HG03095 (cell line): ENCODE data around the gene CALML6.

Experiments
- ATAC-seq: cut with Tn5 transposase; IDR thresholded peaks from one replicate; pipeline ENCODE4 v1.9.1; 2021; ENCODE audit warnings: moderate library complexity; ENCODE audit not compliant: unreplicated experiment

Gene CALML6

DNA sequence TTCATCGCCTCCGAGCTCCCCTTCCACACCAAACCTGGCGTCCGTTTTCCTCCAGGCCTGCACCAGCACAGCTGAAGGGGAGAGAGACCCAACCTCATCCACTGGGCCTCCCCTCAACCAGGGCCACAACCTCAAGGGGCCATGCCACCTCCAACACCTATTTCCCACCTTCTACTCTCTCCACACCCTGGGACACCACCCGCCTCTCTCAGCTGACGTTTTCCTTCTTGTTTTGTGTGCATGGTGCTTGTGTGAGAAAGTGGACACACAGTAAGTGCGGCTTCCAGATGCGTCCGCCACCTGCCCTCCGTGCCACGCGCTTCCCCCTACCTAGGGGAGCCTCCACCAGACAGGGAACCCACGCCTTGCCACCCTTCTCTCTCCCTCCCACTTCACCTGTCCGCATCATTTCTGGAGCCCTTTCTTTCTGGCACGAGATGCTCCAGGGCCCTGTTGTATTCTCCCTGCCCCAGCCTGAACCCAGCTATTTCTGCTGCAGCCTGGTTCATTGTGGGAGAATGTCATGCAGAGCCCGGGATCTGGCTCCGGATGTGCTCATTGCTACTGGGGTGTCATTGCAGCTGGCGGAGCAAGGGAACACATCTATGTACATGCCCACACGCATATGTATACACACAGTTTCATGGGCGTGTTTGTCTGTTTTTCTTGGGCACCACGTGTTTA is 22.8 kb upstream of the CALML6 start:
- no peak for ATAC-seq

DNA sequence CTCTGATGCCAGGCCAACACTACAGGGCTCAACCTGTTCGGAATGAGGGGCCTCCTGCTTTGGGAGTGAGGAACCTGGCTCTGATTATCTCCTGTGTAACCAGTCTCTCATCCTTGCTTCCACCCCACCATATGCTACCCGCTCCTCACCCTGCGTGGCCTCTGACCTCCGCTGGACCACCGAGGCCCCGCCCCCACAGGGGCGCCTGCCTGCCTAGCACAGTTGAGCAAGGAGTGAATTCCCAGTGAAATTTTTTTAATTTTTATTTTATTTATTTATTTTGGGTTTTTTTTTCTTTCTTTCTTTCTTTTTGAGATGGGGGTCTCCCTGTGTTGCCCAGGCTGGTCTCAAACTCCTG is 22.3 kb upstream of the CALML6 start:
- no peak for ATAC-seq

DNA sequence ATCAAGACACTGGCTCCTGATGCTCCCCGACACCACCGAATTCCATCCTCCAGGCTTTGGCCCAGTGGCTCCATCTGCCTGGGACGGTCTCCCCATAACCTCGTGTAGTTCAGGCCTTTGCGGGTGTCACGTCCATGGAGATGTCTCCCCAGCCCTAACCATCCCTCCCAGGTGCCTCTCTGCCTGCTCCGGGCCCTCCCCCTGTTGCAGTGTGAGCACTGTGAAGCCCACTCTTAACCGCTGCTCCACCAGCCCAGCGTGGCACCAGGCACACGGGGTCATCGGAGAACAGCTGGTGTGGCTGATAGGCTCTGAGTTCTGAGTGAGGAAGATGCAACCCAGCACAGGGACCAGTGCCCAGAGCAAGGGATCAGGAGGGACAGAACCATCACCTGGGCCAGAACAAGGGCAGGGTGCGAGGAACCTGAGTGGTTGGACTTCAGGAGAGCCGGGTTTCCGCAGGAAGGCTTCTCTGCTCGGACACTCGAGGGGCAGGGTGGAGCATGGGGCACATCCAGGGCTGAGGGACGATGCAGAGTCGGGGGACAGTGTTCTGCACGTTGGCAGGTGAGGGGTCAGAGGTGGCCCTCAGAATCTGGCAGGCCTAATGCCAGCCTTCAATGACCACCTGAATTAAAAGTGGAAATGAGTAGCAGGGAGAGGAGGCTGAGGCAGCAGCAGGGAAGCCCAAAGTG is 21.6 kb upstream of the CALML6 start:
- ATAC-seq = no peak

DNA sequence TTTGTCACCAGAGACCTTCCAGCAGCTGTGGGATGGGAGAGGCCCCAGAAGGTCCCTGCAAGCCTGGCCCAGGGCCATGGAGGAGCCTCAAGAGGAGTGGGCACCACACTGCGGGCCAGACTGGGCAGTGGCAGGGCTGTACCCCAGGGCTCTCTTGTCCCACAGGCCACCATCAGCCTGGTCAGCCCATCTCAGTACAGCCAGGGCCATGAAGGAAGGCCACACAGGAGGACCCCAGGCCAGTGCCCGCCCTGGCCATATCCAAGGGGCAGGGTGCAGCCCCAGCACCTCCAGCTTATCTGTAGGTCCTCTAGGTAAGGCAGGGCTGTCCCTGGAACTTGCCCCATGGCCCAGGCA is 21.1 kb upstream of the CALML6 start:
- no peak for ATAC-seq

DNA sequence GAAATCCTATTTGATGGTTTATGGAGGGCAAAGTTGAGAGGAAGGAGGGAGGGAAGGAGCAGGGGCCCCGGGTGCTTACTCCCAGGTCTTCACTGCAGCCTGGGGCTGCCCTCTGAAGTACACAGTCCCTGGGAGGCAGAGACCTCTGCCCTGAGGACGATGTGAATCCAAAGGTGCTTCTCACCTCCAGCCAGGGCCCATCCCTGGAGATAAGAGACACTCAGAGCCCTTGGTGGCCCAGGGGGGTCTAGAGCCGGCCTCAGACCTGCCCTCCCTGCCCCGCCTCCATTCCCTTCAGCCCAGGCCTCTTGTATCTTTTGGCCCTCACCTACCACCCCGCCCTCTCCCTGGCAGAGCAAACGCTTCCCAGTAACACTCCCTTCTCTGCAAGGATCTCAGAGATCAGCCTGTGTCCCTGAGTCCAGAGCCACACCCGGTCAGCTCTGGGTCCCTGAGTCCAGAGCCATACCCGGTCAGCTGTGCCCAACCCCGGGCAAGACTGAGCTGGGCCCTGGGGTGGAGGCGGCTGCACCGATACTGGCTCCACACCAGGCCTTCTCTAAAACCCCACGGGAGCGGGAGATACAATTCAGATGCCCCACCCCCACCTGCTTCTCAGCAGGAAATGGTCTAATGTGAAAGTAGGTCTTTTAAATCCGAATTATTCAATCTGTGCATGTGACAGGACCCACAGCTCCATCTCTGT is 20.6 kb upstream of the CALML6 start:
- no peak for ATAC-seq

DNA sequence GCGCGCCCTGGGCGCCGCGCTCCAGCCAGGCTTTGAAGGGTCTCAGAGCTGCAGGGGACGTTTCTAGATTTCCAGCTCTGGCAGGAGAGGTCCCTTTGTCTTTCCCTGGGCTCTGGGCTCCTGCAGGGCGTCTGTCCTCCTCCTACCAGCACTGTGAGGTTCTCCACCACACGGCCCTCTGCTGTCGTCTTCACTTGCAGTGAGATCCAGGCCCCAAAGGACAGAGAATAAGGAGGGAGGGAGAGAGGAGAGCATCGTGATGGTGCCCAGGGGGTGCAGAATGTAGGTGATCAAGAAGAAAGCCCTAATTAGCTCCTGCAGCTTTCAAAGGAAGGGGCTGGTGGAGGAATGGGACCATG is 20.0 kb upstream of the CALML6 start:
- ATAC-seq = no peak

DNA sequence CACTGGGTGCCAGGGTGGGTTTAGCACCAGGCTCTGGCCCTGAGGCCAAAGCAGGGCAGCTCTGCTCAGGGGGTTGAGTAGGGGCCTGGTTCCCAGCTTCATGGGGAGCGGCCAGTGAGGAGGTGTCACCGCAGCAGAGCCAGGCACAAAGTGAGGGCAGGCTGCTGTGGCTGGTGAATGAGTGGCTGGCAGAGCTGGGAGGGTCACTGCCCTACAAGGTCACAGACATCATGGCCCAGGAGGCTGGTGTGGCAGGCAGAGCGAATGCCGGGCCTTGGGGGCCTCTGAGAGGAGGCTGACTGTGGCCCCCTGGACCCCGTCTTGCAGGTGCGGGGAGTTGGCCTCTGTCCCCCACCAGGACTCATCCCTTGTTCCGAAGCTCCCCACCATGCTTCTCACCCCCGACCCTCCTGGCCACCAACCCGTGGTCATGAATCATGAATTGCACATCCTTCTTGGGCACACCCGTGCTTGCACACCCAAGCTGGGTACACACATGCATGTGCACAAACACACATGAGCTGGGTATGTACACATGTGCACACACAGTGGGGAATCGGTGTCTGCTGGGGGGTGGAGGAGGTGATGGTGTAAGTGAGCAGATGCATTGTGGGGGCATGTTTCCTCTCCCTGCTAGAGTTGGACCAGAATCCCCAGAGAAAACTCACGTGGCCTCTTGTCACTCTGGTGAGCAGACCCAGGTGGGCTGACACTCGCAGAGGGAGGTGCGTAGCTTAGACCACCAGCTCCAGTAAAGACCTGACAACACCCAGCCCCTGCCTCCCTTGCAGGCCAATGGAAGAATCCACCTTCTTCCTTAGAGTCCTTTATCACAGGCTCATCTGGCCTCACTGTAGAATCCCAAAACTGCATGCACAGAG is 19.4 kb upstream of the CALML6 start:
- ATAC-seq = no peak

DNA sequence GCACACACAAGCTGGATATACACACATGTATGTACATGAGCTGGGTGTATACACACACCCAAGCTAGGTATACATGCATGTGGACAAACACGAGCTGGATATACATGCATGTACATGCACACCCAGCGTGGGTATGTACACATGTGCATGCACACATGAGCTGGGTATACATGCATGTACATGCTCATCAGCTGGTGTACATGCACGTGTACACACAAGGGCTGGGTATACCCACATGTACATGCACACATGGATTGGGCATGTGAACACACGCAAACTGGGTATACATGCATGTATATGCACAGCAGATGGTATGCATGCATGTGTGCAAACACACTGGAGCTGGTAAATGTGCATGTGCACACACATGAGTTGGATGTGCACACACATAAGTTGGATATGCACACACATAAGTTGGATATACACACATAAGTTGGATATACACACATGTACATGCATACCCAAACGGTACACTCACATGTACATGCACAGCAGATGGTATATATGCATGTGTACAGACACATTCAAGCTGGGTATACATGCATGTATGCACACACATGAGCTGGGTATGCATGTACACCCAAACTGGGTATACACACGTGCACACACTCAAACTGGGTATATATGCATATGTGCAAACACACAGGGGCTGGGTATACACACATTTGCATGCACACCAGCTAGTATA is 16.7 kb upstream of the CALML6 start:
- no peak for ATAC-seq

DNA sequence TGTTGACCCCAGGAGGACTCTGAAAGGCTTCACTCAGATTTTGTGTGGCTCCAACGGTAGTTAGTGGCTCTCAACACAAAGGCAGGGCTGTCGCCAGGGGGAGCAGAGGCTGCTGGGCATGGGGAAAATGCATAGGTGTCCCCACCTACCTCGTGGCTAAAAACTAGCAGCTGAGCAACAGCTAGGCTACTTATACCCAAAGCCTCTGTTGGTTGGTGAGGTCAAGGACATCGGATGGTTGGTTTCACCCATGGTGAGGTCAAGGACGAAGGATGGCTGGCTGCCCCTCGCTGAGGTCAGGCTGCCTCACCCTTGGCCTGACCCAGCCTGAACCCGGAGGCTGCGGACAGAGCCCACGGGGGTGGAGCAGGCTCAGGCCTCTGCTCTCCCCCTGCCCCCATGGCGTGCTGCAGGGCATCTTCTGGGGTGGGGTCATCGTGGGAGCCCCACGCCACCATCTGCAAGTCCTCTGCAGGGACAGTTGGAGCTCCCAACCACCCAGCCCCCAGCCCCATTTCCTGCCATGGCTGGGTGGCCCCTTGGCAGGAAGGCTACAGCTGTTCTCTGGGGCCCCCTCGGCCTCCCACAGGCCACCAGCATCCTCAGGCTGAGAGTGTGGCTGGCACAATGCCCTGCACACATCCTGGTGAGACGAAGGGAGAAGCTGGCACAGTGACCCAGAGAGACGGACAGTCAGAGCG is 15.6 kb upstream of the CALML6 start:
- no peak for ATAC-seq

DNA sequence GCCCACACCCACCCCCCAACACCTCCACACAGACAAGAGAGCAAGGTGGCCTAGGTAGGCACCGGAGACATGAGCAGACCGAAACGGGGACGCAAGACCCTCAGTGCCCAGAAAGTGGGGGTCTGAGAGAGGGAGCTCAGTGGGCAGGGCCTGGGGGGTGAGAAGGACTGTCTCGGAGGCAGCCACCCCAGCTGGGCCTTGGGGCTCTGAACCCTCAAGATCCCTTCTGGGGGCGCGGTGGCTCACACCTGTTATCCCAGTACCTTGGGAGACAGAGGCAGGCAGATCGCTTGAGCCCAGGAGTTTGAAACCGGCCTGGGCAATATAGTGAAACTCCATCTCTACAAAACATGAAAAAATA is 15.1 kb upstream of the CALML6 start:
- ATAC-seq = no peak

DNA sequence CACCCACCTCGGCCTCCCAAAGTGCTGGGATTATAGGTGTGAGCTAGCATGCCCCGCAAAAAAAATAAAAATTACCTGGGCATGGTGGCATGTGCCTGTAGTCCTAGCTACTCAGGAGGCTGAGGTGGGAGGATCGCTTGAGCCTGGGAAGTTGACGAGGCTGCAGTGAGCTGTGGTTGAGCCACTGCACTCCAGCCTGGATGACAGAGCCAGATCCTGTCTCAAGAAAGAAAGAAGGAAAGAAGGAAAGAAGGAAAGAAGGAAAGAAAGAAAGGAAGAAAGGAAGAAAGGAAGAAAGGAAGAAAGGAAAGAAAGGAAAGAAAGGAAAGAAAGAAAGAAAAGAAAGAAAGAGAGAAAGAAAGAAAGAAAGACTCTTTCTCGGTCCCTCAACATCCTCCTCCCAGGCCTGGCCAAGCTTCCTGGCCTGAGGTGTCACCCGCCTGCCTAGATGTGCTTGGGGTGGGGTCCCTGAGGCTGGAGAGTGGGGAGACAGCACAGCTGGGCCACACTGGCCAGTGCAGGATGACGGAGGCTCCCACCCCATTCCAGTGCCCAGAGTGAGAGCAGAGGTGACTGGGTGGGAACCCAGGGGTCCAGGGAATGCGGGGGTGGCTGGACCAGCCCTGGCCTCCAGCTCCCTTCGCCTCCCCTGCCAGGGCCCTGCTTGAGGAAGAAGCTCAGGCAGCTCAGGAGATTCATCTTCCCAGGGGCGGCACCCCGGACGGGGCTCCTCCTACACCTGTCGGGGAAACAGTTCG is 14.0 kb upstream of the CALML6 start:
- no peak for ATAC-seq

DNA sequence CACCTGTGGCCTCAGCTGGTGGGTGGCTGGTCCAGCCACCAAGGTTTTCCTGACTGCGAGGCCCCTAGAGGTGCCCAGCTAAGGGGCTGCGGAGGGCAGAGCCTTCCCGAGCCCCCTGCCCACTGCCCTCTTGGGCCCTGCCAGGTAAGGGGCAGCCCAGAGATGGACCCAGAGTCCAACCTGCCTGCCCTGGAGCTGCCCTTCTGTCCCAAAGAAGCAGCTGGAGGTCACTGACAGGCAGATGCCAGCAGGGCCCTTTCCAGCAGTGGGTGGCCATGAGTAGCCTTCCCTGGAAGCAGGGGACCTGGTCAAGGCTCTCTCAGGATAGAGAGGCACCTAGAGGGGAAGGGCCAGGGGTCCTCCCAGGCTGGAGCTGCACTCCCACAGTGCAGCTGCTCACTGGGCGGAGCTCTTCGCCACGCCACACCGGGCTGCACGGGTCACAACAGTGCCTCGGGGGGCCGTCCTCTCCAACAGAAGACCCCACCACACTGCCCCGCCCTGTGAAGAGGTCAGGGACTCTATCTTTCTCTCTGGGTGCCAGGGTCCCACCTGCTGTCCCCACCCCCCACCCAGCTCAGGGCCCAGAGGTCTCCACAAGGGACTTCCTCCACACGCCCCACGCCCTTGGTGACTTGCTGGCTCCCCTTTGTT is 13.3 kb upstream of the CALML6 start:
- ATAC-seq = no peak

DNA sequence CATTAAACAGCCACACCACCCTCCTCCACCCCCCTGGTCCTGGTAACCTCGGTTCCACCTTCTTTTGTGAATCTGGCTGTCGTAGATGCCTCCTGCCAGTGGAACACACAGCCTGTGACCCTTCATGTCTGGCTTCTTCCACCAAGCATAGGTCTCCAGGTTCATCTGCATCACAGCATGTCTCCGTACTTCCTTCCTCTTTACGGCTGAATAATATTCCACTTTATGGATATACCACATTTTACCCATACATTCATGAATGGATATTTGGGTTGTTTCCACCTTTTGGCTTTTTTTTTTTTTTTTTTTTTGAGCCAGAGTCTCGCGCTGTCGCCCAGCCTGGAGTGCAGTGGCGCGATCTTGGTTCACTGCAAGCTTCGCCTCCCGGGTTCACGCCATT is 11.8 kb upstream of the CALML6 start:
- ATAC-seq = no peak

DNA sequence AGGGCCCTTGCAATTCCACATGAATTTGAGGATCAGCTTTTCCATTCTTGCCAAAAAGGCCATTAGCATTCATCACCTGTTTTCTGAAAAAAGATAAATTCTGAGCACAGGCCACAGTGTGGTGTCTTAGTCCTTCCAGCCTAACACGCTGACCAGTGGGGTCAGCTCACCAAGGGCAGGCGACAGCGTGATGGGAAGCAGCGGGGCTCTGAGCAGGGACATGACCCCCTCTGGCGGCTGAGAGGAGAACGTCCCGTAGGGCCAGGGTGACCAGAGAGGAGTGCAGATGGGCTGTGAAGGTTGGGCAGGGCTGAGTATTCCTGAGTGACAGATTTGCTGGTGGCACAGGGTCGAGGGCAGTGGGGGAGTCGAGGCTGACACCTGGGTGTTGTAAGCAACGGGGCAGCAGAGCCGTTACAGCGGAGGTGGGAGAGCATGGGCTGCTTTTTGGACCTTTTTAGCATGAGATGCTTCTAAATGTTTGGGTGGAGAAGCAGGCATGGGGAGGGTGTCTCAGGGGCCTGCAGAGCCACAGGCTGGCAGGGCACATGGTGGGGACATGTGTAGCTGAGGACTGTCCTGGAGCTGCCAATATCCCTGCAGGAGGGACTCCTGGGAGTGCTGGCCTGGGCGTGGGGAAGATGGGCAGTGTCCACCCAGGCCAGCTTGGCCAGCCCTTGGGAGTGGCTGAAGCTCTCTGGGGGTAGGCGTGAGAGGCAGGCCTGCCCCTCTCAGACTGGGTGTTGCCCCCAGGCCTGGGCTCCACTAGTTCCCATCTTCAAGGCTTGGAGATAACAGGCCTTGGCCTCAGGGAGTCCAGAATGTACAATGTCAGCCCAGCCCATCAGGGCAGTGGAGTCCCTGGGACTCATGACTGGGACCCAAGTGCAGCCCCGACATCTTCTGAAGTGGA is 8.6 kb upstream of the CALML6 start:
- ATAC-seq = no peak

DNA sequence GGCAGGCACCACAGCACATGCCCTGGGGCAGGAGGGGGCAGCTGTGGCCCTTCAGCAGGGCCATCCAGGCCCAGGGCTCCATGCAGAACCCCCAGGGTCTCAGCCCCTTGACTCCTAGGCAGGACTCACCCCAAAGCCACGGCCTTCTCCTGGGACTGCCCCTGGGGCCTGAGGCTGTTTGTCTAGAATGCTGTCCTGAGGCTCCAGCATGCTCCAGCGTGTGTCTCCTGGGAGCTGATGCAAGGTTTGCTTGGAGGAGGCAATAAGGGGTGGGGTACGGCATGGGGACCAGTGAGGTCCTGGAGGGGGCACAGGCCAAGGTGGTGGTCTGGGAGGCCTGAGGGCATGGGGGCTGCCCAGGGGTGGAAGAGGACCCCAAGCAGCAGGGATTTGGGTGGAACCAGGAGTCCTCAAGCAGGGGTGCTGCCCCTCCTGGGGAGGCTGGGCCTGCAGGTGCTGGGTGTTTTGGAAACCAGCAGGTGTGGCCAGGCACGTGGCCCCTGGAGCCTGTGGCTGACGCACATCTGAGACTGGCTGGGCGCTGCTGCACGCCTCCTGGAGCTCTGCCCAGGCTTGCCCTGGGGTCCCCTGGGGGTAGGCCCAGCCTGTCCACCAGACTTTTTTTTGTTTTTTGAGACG is 7.8 kb upstream of the CALML6 start:
- no peak for ATAC-seq

DNA sequence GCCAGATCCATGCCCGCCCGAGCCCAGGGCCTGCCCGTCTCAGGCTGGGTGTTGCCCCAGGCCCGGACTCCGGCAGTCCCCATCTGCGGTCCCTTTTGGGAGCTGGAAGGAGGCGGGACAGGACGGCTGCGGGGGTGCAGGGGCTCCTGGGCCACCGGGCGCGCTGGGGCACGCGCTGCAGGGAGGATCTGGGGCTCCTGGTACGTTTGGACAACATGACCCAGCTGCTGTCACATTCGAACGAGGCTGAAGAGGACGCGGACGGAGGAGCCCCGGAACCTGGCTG is 6.6 kb upstream of the CALML6 start:
- peak; percentile 8 for ATAC-seq

DNA sequence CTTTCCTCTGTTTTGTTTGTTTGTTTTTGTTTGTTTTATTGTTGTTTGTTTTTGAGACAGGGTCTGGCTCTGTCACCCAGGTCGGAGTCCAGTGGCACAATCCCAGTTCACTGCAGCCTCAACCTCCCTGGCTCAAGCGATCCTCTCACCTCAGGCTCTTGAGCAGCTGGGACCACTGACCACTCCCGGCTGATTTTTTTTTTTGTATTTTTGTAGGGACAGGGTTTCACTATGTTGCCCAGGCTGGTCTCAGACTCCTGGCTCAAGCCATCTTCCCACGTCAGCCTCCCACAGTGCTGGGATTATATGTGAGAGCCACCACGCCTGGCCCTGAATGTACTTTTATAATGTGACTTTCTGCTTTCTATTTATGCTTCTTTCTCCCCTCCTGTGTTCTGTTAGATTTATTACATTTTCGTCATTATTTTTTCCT is 5.0 kb upstream of the CALML6 start:
- ATAC-seq = no peak
